Suprapubic skin (tissue), 4 donors: ENCODE results near the gene CCDC184.

Experiments used
- POLR2A ChIP-seq, 2 donors: fragments of 450-650 bp; IDR thresholded peaks; one replicate each; pipeline ENCODE4 v1.6.1; 2017; ENCODE audit warnings: antibody characterized with exemption in 2 of 2, mild to moderate bottlenecking in 2 of 2, moderate library complexity in 2 of 2
- POLR2AphosphoS5 ChIP-seq, 3 donors: sonication (generic); formaldehyde crosslinking; IDR thresholded peaks; one replicate each; pipeline ENCODE4 v1.6.1; 2017; ENCODE audit warnings: antibody characterized with exemption in 3 of 3
- TF ChIP-seq, protein P1 (sequence below), 2 donors: fragments of 200-600 bp in 1 of 2; fragments of 450-650 bp in 1 of 2; sonication (generic) in 1 of 2; IDR thresholded peaks; one replicate each; pipeline ENCODE4 v1.5.1; 2016 to 2019; ENCODE audit warnings: antibody characterized with exemption in 2 of 2, mild to moderate bottlenecking in 1 of 2, moderate library complexity in 1 of 2

GRCh38 chr12:48199774-48200221 is 16.4 kb downstream of the CCDC184 start:
- TF ChIP-seq POLR2AphosphoS5 (IDR thresholded peaks at IDR 0.05) (no peak), POLR2A (IDR thresholded peaks at IDR 0.05) (no peak)
- TF ChIP-seq, protein P1, sequence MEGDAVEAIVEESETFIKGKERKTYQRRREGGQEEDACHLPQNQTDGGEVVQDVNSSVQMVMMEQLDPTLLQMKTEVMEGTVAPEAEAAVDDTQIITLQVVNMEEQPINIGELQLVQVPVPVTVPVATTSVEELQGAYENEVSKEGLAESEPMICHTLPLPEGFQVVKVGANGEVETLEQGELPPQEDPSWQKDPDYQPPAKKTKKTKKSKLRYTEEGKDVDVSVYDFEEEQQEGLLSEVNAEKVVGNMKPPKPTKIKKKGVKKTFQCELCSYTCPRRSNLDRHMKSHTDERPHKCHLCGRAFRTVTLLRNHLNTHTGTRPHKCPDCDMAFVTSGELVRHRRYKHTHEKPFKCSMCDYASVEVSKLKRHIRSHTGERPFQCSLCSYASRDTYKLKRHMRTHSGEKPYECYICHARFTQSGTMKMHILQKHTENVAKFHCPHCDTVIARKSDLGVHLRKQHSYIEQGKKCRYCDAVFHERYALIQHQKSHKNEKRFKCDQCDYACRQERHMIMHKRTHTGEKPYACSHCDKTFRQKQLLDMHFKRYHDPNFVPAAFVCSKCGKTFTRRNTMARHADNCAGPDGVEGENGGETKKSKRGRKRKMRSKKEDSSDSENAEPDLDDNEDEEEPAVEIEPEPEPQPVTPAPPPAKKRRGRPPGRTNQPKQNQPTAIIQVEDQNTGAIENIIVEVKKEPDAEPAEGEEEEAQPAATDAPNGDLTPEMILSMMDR (IDR thresholded peaks at IDR 0.05): no peak
